DOHH2 (cell line): Measurements from ENCODE around the gene PSMD9.
"Not testable (repeated sequence)": the region's sequence is repeated elsewhere in the genome, so short reads cannot be mapped to it uniquely, and the experiment has no call there.

ENCODE experiments used
- H3F3A ChIP-seq: fragments of 200-600 bp; sonication (generic), shearing (Covaris generic); 2 replicates; pipeline ENCODE4 v1.6.0; 2016; ENCODE audit warnings: antibody characterized with exemption, mild to moderate bottlenecking; ENCODE audit not compliant: control insufficient read depth, insufficient read depth
- H3K27ac ChIP-seq: fragments of 200-600 bp; sonication (generic); 2 replicates; pipeline ENCODE4 v1.5.1; 2014; ENCODE audit warnings: low read depth, mild to moderate bottlenecking, low read length, moderate library complexity
- H3K27me3 ChIP-seq: fragments of 200-600 bp; sonication (generic); 2 replicates; pipeline ENCODE4 v1.6.1; 2014; ENCODE audit warnings: mild to moderate bottlenecking, low read length, mixed read lengths; ENCODE audit not compliant: control insufficient read depth
- H3K36me3 ChIP-seq: fragments of 200-600 bp; sonication (generic); 2 replicates; pipeline ENCODE4 v1.6.1; 2014; ENCODE audit warnings: mild to moderate bottlenecking, low read length, moderate library complexity, mixed read lengths; ENCODE audit not compliant: control insufficient read depth
- H3K4me1 ChIP-seq: fragments of 200-600 bp; sonication (generic); 2 replicates; pipeline ENCODE4 v1.6.1; 2014; ENCODE audit warnings: mild to moderate bottlenecking, low read length, mixed read lengths; ENCODE audit not compliant: control insufficient read depth
- H3K4me2 ChIP-seq: fragments of 200-600 bp; sonication (generic); 2 replicates; pipeline ENCODE4 v1.6.0; 2014; ENCODE audit warnings: mild to moderate bottlenecking, low read length, moderate library complexity
- H3K4me3 ChIP-seq: fragments of 200-600 bp; sonication (generic); 2 replicates; pipeline ENCODE4 v1.5.1; 2014; ENCODE audit warnings: mild to moderate bottlenecking, low read length, mixed read lengths
- H3K79me2 ChIP-seq: fragments of 200-600 bp; sonication (generic); 2 replicates; pipeline ENCODE4 v1.6.1; 2014; ENCODE audit warnings: mild to moderate bottlenecking, low read length, mixed read lengths; ENCODE audit not compliant: control insufficient read depth
- H3K9me2 ChIP-seq: fragments of 200-600 bp; sonication (generic); replicated peaks from 2 replicates; pipeline ENCODE4 v1.6.1; 2014; ENCODE audit warnings: mild to moderate bottlenecking, low read length, mixed read lengths; ENCODE audit not compliant: control insufficient read depth
- H3K9me3 ChIP-seq: fragments of 200-600 bp; sonication (generic); 2 replicates; pipeline ENCODE4 v1.6.1; 2014; ENCODE audit warnings: antibody characterized with exemption, low read length, mixed read lengths; ENCODE audit not compliant: control insufficient read depth, insufficient read depth
- H4K20me1 ChIP-seq: fragments of 200-600 bp; sonication (generic); 2 replicates; pipeline ENCODE4 v1.6.0; 2014; ENCODE audit warnings: low read depth, mild to moderate bottlenecking, antibody characterized with exemption, low read length, moderate library complexity; ENCODE audit not compliant: control insufficient read depth, insufficient read depth
- EZH2phosphoT487 ChIP-seq: fragments of 200-600 bp; sonication (generic); IDR thresholded peaks from 2 replicates; pipeline ENCODE4 v1.6.1; 2017; ENCODE audit warnings: borderline replicate concordance, mild to moderate bottlenecking, antibody characterized with exemption, low read length, moderate library complexity, mixed read lengths
- TF ChIP-seq, protein P1 (sequence below): fragments of 200-600 bp; sonication (generic); IDR thresholded peaks from one replicate; pipeline ENCODE4 v1.5.1; 2014; ENCODE audit warnings: antibody characterized with exemption, mild to moderate bottlenecking, low read depth, low read length; ENCODE audit not compliant: poor library complexity, severe bottlenecking

Gene PSMD9

DNA sequence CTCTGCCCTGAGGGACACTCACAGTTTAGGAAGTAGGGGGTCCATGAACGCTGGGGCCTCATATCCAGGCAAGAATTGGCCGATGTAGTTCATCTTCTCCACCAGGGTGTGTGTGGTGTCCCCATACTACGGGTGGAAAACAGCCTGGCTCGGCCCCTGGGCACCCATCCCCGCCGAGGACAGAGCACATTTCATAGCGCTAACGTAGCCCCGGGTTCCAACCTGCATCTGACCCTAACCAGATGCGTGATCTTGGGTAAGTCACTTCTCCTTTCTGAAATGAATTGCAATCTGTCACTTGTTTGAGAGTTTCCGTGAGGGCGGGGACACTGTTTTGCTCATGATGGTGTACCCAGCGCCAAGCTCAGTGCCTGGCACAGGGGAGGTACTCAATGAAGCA lies 38.9 kb upstream of the PSMD9 start:
- TF ChIP-seq, protein P1, sequence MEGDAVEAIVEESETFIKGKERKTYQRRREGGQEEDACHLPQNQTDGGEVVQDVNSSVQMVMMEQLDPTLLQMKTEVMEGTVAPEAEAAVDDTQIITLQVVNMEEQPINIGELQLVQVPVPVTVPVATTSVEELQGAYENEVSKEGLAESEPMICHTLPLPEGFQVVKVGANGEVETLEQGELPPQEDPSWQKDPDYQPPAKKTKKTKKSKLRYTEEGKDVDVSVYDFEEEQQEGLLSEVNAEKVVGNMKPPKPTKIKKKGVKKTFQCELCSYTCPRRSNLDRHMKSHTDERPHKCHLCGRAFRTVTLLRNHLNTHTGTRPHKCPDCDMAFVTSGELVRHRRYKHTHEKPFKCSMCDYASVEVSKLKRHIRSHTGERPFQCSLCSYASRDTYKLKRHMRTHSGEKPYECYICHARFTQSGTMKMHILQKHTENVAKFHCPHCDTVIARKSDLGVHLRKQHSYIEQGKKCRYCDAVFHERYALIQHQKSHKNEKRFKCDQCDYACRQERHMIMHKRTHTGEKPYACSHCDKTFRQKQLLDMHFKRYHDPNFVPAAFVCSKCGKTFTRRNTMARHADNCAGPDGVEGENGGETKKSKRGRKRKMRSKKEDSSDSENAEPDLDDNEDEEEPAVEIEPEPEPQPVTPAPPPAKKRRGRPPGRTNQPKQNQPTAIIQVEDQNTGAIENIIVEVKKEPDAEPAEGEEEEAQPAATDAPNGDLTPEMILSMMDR, result no peak
- TF ChIP-seq EZH2phosphoT487, result no peak
- Histone ChIP-seq H3K36me3 (no peaks in the 10 kb centered on the region), H3K27ac (no peak overlapping the region)

DNA sequence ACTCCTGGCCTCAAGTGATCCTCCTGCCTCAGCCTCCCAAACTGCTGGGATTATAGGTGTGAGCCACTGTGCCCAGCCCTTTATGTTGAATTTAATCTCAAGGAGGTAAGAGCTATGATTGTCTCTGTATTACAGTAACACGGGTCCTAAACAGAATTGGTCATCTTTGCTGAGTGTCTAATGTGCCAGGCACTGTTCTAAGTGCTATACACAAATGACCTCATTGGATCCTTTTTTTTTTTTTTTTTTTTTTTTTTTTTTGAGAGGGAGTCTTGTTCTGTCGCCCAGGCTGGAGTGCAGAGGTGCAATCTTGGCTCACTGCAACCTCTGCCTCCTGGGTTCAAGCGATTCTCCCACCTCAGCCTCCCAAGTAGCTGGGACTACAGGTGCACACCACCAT lies 36.2 kb upstream of the PSMD9 start:
- not testable (repeated sequence) for H4K20me1 ChIP-seq, H3K79me2 ChIP-seq, H3K27me3 ChIP-seq, H3K9me3 ChIP-seq, H3K4me3 ChIP-seq, H3K9me2 ChIP-seq, H3K36me3 ChIP-seq, H3K4me2 ChIP-seq, H3K27ac ChIP-seq, H3F3A ChIP-seq
- H3K4me1 ChIP-seq, result peaks cover 19% of the 10 kb centered on the region

More for the DNA sequence above, 38.9 kb upstream of the PSMD9 start:
- Histone ChIP-seq H3K27me3 (peaks cover 3% of the 10 kb centered on the region; the same call in 1 of the 2 replicates), H3K9me2 (no peaks in the 10 kb centered on the region), H3K79me2 (no peaks in the 10 kb centered on the region), H3K4me3 (no peak overlapping the region), H3F3A (no peaks in the 10 kb centered on the region), H4K20me1 (no peaks in the 10 kb centered on the region), H3K4me2 (no peak overlapping the region), H3K9me3 (no peaks in the 10 kb centered on the region), H3K4me1 (peaks cover 9% of the 10 kb centered on the region)

DNA sequence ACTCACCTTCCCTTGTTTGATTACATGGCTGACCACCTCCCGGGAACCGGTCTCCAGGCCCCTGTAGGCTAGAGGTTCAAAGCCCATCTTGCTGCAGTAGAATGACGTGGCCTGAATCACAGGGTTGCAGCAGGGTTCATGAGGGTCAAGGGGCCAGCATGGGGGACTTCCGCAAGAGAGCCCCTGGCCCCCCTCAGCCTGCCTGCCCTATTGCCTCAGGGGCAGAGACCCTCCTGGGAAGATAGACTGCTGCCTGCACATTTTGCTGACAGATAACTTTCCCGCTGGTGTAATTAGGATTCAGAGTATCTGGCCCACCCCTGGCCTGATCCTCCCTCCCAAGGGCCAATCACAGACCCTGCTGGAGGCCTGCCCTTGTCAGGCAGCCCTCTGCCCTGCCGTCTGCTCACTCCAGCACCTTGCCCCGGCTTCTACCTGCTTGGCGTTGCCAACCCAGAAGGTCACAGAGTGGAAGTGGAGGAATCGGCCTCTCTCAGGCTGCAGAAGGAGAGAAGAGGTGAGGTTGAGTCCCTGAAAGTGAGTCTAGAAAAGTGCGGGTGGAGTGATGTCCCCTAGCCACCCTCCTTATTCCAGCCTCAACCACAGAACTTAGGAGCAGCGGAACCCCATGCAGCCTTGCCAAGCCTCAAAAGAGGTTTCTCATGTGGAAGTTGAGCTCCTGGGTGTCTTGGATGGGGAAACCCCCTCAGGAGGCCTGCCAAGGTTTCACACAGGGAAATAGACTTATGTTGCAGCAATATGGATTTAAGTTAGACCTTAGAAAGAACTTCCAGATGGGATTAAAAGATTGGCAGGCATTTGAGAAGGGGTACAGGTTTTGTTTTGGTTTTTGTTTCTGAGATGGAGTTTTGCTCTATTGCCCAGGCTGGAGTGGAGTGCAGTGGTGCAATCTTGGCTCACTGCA lies 31.0 kb upstream of the PSMD9 start:
- no peaks in the 10 kb centered on the region for H3K9me2 ChIP-seq
- no peaks in the 10 kb centered on the region for H3K9me3 ChIP-seq
- no peak for TF ChIP-seq EZH2phosphoT487
- TF ChIP-seq, protein P1, result no peak
- no peaks in the 10 kb centered on the region for H3F3A ChIP-seq
- peaks cover 9% of the 10 kb centered on the region for H3K27me3 ChIP-seq
- H3K36me3 ChIP-seq, result no peaks in the 10 kb centered on the region
- H3K27ac ChIP-seq, result no peak overlapping the region
- no peak overlapping the region for H3K4me3 ChIP-seq
- no peaks in the 10 kb centered on the region for H4K20me1 ChIP-seq
- no peak overlapping the region for H3K4me2 ChIP-seq
- no peaks in the 10 kb centered on the region for H3K79me2 ChIP-seq
- H3K4me1 ChIP-seq, result peaks cover 19% of the 10 kb centered on the region

DNA sequence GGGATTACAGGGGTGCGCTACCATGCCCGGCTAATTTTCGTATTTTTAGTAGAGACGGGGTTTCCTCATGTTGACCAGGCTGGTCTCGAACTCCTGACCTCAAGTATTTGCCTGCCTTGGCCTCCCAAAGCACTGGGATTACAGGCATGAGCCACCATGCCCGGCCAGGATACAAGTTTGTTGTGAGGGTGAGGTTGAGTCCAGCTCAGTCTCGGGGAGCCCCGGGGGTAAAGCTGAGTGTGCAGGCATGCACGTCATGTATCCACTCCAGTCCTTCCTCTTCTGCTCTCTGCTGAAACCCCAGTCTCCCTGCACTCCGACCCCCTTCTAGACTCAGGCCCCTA lies 30.3 kb upstream of the PSMD9 start:
- Histone ChIP-seq H3K27me3 (peaks cover 9% of the 10 kb centered on the region), H3K79me2 (no peaks in the 10 kb centered on the region), H3F3A (no peaks in the 10 kb centered on the region), H3K27ac (no peak overlapping the region), H3K4me1 (peaks cover 19% of the 10 kb centered on the region), H3K9me3 (no peaks in the 10 kb centered on the region), H3K36me3 (no peaks in the 10 kb centered on the region), H4K20me1 (no peaks in the 10 kb centered on the region), H3K4me2 (no peak overlapping the region), H3K4me3 (no peak overlapping the region), H3K9me2 (no peaks in the 10 kb centered on the region)
- TF ChIP-seq EZH2phosphoT487, result no peak
- TF ChIP-seq, protein P1, result no peak
